Nephron progenitor cell (in vitro differentiated cells): ENCODE results near the gene SNX22.
A peak's percentile ranks its signal among the peaks of the same experiment; 100 is the strongest.

Experiments
- DNase-seq: peaks from one replicate; pipeline ENCODE4 v3.0.0; 2021
- H3K27ac Mint-ChIP-seq: 2 replicates; pipeline ENCODE4 v1.8.0; 2021; ENCODE audit warnings: mild to moderate bottlenecking, moderate library complexity, mixed read lengths
- H3K27me3 Mint-ChIP-seq: 2 replicates; pipeline ENCODE4 v1.8.0; 2021; ENCODE audit warnings: mild to moderate bottlenecking, low read depth, mixed read lengths; ENCODE audit not compliant: poor library complexity
- H3K36me3 Mint-ChIP-seq: 2 replicates; pipeline ENCODE4 v1.8.0; 2021; ENCODE audit warnings: low read depth, mixed read lengths
- H3K4me1 Mint-ChIP-seq: 2 replicates; pipeline ENCODE4 v1.8.0; 2021; ENCODE audit warnings: mixed read lengths
- H3K4me3 Mint-ChIP-seq: 2 replicates; pipeline ENCODE4 v1.8.0; 2021; ENCODE audit warnings: mild to moderate bottlenecking, moderate library complexity, mixed read lengths
- H3K9me3 Mint-ChIP-seq: 2 replicates; pipeline ENCODE4 v1.8.0; 2021; ENCODE audit warnings: mild to moderate bottlenecking, moderate library complexity, mixed read lengths
- TF ChIP-seq, protein P1 (sequence below): fragments of 200-600 bp; sonication (generic); IDR thresholded peaks from 2 replicates; pipeline ENCODE4 v1.5.0; 2021; ENCODE audit warnings: antibody characterized with exemption

Gene SNX22

DNA sequence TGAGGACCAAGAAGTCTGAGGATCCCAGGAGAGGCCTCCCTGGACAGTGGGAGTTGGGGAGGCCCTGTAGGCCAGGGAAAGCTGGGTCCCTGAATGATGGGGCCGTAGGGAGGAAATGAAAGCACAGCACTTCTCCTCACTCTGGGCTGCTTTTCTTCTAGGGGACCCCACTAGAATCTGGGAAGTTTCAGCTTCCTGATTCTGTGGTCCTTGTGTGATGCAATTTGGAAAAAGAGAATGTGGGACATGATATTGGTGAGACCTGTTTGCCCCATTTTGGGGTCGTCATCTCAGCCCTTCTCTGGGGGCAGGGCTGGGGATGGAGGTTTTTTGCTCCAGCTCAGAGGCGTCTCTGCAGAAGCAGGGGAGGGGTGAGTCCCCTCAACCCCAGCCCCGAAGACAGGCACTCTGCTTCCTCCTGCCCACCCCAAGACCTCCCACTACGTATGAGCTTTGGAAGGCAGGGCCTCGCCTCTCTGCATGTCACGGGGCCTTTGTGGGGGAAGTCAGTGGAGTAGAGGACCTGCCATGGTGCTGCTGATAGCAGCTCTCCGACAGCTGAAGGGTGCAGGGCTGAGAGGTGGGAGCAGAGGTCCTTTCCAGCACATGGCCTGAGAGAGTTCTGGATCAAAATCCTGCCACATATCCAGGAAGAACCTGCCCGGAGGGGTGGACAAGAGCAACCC, 1.5 kb upstream of the SNX22 start:
- DNase-seq: no peak
- H3K36me3 Mint-ChIP-seq: peaks cover 7% of the 10 kb centered on the region
- H3K27me3 Mint-ChIP-seq: peaks cover 43% of the 10 kb centered on the region
- no peak overlapping the region for H3K27ac Mint-ChIP-seq
- H3K9me3 Mint-ChIP-seq: no peaks in the 10 kb centered on the region
- TF ChIP-seq, protein P1, sequence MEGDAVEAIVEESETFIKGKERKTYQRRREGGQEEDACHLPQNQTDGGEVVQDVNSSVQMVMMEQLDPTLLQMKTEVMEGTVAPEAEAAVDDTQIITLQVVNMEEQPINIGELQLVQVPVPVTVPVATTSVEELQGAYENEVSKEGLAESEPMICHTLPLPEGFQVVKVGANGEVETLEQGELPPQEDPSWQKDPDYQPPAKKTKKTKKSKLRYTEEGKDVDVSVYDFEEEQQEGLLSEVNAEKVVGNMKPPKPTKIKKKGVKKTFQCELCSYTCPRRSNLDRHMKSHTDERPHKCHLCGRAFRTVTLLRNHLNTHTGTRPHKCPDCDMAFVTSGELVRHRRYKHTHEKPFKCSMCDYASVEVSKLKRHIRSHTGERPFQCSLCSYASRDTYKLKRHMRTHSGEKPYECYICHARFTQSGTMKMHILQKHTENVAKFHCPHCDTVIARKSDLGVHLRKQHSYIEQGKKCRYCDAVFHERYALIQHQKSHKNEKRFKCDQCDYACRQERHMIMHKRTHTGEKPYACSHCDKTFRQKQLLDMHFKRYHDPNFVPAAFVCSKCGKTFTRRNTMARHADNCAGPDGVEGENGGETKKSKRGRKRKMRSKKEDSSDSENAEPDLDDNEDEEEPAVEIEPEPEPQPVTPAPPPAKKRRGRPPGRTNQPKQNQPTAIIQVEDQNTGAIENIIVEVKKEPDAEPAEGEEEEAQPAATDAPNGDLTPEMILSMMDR: no peak
- peak overlapping the region; percentile 33 for H3K4me3 Mint-ChIP-seq
- H3K4me1 Mint-ChIP-seq: peaks cover 15% of the 10 kb centered on the region

DNA sequence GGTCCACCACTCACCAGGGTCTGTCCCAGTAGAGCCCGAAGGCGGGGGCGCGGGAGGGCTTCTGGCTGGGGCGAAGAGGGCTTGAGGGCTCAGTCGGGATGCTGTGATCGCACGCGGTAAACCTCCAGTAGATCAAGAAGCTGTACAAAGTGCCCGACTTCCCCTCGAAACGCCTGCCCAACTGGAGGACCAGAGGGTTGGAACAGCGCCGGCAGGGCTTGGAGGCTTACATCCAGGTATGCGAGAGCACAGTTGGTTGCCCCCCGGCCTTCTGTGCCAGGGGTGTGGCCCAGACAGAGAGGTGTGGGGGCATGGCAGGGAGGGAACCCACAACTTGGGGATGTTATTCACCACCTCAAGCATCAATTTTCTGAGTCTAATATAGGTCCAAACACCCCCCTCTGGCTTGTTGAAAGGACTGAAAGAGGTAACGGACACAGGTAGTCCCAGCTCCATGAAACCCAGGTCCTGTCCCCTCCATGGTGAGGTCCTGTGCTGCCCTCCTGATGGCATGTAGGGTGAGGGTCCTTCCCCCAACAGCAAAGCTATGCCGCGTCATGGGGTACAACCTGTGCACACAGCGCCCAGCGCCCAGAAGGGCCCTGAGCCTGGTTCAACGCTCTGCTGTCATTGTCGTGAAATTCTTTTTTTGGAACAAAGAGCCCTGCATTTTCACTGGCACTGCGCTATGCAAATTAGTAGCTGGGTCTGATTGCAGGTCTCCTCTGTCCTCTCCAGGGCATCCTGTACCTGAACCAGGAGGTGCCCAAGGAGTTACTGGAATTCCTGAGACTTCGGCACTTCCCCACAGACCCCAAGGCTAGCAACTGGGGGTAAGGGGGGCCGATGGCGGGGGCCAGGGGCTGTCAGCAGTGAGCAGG, 1.2 kb downstream of the SNX22 start:
- no peak overlapping the region for H3K27ac Mint-ChIP-seq
- TF ChIP-seq, protein P1: no peak
- no peak for DNase-seq
- peaks cover 43% of the 10 kb centered on the region for H3K27me3 Mint-ChIP-seq
- peaks cover 32% of the 10 kb centered on the region for H3K36me3 Mint-ChIP-seq
- H3K4me3 Mint-ChIP-seq: peak overlapping the region; percentile 66
- no peaks in the 10 kb centered on the region for H3K9me3 Mint-ChIP-seq
- peaks cover 15% of the 10 kb centered on the region for H3K4me1 Mint-ChIP-seq

DNA sequence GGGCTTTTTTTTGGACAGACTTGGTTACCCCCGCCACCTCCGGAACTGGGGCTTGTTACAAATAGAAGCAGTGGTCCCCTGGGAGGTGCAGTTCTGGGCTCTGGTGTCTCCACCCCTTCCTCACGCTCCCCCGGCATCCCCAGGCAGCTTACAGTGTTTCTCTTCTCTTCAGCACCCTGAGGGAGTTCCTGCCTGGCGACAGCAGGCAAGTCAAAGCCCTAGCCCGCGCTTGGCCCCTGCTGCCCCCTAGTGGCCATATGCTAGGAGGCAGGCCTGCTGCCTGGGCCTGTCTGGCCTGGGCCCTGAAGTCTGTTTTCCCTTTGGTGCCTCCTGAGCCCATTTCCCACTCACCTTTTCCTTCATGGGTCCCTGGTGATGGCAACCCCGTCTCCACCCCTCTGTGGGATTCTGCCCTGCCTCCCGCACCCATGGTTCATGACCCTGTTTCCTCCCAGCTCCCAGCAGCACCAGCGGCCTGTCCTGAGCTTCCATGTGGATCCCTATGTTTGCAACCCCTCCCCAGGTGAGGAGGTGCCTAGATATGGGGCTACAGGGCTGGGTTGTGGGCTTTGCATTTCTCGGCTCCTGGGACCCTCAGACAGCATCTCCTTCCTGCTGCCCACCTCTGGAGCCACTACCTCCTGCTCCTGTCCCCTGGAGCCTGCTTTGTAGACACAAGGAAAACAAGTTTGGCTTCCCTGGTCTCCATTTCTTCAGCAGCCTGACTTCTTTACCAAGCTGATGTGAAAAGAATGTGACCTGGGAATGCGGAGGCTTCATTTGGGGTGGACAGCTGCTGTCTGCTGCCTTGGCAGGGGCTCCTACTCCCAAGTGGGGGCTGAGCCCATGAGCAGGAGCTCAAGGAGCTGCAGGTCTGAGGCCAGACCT, 2.2 kb downstream of the SNX22 start:
- TF ChIP-seq, protein P1: peak; percentile 95
- H3K4me3 Mint-ChIP-seq: peak overlapping the region; percentile 78
- H3K27me3 Mint-ChIP-seq: peaks cover 41% of the 10 kb centered on the region
- no peaks in the 10 kb centered on the region for H3K9me3 Mint-ChIP-seq
- H3K27ac Mint-ChIP-seq: no peak overlapping the region
- peak; percentile 97 for DNase-seq
- H3K4me1 Mint-ChIP-seq: peaks cover 15% of the 10 kb centered on the region
- H3K36me3 Mint-ChIP-seq: peaks cover 41% of the 10 kb centered on the region

DNA sequence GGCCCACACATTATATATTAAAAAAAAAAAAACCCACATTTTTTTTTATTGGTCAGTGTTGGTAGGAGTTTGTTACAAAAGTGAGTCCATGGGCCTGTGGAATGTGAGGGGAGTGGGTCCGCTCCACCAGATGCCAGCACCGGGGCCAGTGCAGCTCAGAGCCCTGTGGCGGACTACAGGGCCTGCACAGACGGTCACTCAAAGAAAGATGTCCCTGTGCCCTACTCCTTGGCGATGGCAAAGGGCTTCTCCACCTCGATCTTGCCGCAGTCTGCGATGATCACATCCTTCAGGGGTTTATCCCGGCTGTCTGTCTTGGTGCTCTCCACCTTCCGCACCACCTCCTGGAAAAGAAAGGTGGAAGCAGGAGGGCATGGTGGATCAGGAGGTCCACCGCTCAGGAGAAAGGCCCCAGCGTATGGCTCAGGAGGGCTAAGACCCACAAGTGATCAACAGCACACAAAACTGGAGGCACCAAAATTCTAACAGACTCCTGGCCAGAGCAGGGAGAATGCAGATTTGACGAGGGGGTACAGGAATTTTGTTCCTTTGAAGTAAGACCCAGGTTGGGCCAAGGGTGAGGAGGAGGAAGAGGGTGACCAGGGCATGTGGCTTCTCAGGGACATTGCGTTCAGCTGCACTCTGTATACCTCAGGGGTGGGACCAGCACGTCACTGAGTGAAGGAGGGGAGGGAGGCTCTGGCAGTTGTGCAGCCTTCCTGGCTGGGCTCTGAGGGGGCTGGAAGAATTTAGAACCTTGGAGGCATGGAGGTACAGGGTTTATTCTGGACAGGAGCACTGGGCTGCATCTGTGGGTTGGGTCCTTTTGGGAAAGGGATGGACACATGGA, 4.5 kb downstream of the SNX22 start:
- Mint-ChIP-seq H3K9me3 (no peaks in the 10 kb centered on the region), H3K27me3 (peaks cover 21% of the 10 kb centered on the region), H3K36me3 (peaks cover 53% of the 10 kb centered on the region), H3K27ac (peak overlapping the region; percentile 86), H3K4me1 (peaks cover 20% of the 10 kb centered on the region), H3K4me3 (no peak overlapping the region)
- TF ChIP-seq, protein P1: no peak
- DNase-seq: no peak

DNA sequence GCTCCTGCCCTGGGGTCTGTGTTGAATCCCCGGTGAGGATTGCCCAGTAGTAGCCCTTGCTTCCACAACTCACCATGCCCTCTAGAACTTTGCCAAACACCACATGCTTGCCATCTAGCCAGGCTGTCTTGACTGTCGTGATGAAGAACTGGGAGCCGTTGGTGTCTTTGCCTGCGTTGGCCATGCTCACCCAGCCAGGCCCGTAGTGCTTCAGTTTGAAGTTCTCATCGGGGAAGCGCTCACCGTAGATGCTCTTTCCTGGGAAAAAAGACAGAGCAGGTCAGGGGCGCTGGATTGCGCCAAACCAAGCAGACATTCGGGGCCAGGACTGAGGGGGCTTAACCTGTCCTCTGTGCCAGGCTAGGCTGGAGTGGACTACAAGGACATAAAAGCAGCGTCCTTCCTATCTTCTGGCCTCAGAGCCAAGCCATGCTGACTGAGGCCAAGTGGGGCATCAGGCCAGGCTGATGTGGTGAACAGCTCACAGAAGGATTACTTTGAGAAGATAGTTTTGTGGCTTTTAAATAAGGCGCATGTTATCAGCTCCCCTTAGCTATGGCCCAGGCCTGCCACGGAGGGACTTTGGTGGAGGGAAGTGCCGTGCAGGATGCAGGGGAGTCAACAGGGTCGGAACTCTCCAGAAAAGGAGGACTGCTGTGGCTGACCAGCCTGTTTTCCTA, 5.3 kb downstream of the SNX22 start:
- H3K27ac Mint-ChIP-seq: no peak overlapping the region
- peaks cover 22% of the 10 kb centered on the region for H3K4me1 Mint-ChIP-seq
- peaks cover 15% of the 10 kb centered on the region for H3K27me3 Mint-ChIP-seq
- DNase-seq: no peak
- no peaks in the 10 kb centered on the region for H3K9me3 Mint-ChIP-seq
- TF ChIP-seq, protein P1: no peak
- H3K36me3 Mint-ChIP-seq: peaks cover 53% of the 10 kb centered on the region
- H3K4me3 Mint-ChIP-seq: no peak overlapping the region
